VCaP (cell line): Measurements from ENCODE around the gene GCH1.

Experiments
- H3K27ac ChIP-seq: fragments of 450-650 bp; 2 replicates; pipeline ENCODE4 v1.5.1; 2017
- CTCF ChIP-seq: fragments of 450-650 bp; conservative IDR thresholded peaks from 2 replicates; pipeline ENCODE4 v1.5.1; 2017; ENCODE audit warnings: mild to moderate bottlenecking, moderate library complexity

The GCH1 gene

GRCh38 chr14:54893151-54893760, 9.4 kb downstream of the GCH1 start:
- no peak overlapping the region for H3K27ac ChIP-seq
- peak; percentile 81 for TF ChIP-seq CTCF

GRCh38 chr14:54891471-54892245, 11.0 kb downstream of the GCH1 start:
- no peak for TF ChIP-seq CTCF
- H3K27ac ChIP-seq = no peak overlapping the region

- no peak overlapping the region for H3K27ac ChIP-seq
- TF ChIP-seq CTCF = no peak
Measured at GRCh38 chr14:54890788-54891187, 11.8 kb downstream of the GCH1 start.

GRCh38 chr14:54889919-54890318, 12.7 kb downstream of the GCH1 start:
- H3K27ac ChIP-seq = no peak overlapping the region
- no peak for TF ChIP-seq CTCF

- TF ChIP-seq CTCF = no peak
- H3K27ac ChIP-seq = peak overlapping the region; percentile 44; the same call in 1 of the 2 replicates
Measured at GRCh38 chr14:54882521-54882920, 20.1 kb downstream of the GCH1 start.

- H3K27ac ChIP-seq = peak overlapping the region; percentile 44
- no peak for TF ChIP-seq CTCF
Measured at GRCh38 chr14:54881761-54882401, 20.7 kb downstream of the GCH1 start.

GRCh38 chr14:54881235-54881760, 21.3 kb downstream of the GCH1 start:
- H3K27ac ChIP-seq = peak overlapping the region; percentile 44
- TF ChIP-seq CTCF = no peak
